Measurements from ENCODE around the gene SLC43A3. TPM values are rescaled to one million over a fixed set of nuclear protein-coding genes. Genes with fewer than 3 reads are reported as not detected.

The SLC43A3 gene
- total RNA-seq, 1 experiment from 2014 or later = 8.6 TPM

DNA sequence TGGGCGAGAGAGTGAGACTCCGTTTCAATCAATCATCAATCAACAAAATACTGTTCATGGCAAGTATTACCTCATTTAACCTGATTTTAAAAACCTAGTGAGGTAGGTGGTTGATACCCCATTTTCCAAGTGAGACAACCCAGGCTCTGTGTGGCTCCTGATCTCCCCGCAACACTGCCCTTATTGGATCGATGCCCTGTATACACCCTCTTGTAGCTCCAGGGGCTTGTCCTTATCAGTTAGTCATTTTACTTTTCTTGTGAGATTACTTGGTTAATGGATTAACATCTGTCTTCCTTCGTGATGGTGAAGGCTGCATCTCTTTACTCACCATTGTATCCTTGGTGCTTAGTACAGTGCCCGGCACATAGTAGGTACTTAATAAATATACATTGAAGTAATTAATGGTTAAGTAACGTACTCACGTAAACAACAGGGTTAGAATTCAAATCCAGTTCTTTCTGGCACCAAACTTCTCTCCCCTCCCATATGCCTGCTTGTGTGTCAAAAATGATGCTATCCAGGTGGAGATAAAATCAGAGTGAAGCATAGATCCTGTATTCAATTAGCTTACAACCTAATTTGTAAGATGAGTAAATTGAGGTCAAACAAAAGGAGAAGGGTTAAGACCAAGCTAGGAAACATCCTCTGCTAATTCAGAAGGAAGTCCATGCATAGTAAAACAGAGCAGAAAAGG lies 34.7 kb downstream of the SLC43A3 start:
- in situ Hi-C loops (cut with HindIII; ENCODE audit: low pct_unique_long_range_greater_than_20kb, low sequenced_read_pairs) (no loop called here), intact Hi-C loops (cut with micrococcal nuclease; ENCODE audit: unreplicated experiment) (no loop called here)
- Histone ChIP-seq H3K27me3 (ENCODE audit: control insufficient read depth, insufficient read depth, low read length) (peaks cover 20% of the 10 kb centered on the region), H3K4me3 (ENCODE audit: low read depth in 2 of 2, low read length in 2 of 2) (no peak overlapping the region), H3K9me3 (ENCODE audit: control insufficient read depth, insufficient read depth, low read depth, low read length) (no peaks in the 10 kb centered on the region), H3K36me3 (ENCODE audit: control insufficient read depth, insufficient read depth, low read length) (no peaks in the 10 kb centered on the region), H3K4me1 (ENCODE audit: control insufficient read depth, insufficient read depth, low read length) (no peaks in the 10 kb centered on the region), H3K27ac (ENCODE audit: low read length) (no peak overlapping the region)
- no TSS peak for BruUV-seq (replicated peaks)
- no peak for ATAC-seq
- CTCF ChIA-PET = no interaction called here
- POLR2A ChIA-PET = no interaction called here
- TF ChIP-seq SIN3A (IDR thresholded peaks at IDR 0.05; ENCODE audit: borderline replicate concordance, insufficient read depth, low read depth, low read length) (no peak), TCF7L2 (IDR thresholded peaks at IDR 0.05; ENCODE audit: low read depth, low read length) (no peak), POLR2AphosphoS5 (IDR thresholded peaks at IDR 0.05; ENCODE audit: low read depth, low read length) (no peak)
- TF ChIP-seq, protein P1, sequence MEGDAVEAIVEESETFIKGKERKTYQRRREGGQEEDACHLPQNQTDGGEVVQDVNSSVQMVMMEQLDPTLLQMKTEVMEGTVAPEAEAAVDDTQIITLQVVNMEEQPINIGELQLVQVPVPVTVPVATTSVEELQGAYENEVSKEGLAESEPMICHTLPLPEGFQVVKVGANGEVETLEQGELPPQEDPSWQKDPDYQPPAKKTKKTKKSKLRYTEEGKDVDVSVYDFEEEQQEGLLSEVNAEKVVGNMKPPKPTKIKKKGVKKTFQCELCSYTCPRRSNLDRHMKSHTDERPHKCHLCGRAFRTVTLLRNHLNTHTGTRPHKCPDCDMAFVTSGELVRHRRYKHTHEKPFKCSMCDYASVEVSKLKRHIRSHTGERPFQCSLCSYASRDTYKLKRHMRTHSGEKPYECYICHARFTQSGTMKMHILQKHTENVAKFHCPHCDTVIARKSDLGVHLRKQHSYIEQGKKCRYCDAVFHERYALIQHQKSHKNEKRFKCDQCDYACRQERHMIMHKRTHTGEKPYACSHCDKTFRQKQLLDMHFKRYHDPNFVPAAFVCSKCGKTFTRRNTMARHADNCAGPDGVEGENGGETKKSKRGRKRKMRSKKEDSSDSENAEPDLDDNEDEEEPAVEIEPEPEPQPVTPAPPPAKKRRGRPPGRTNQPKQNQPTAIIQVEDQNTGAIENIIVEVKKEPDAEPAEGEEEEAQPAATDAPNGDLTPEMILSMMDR (IDR thresholded peaks at IDR 0.05) = no peak
- TF ChIP-seq, protein P2, sequence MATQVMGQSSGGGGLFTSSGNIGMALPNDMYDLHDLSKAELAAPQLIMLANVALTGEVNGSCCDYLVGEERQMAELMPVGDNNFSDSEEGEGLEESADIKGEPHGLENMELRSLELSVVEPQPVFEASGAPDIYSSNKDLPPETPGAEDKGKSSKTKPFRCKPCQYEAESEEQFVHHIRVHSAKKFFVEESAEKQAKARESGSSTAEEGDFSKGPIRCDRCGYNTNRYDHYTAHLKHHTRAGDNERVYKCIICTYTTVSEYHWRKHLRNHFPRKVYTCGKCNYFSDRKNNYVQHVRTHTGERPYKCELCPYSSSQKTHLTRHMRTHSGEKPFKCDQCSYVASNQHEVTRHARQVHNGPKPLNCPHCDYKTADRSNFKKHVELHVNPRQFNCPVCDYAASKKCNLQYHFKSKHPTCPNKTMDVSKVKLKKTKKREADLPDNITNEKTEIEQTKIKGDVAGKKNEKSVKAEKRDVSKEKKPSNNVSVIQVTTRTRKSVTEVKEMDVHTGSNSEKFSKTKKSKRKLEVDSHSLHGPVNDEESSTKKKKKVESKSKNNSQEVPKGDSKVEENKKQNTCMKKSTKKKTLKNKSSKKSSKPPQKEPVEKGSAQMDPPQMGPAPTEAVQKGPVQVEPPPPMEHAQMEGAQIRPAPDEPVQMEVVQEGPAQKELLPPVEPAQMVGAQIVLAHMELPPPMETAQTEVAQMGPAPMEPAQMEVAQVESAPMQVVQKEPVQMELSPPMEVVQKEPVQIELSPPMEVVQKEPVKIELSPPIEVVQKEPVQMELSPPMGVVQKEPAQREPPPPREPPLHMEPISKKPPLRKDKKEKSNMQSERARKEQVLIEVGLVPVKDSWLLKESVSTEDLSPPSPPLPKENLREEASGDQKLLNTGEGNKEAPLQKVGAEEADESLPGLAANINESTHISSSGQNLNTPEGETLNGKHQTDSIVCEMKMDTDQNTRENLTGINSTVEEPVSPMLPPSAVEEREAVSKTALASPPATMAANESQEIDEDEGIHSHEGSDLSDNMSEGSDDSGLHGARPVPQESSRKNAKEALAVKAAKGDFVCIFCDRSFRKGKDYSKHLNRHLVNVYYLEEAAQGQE (IDR thresholded peaks at IDR 0.05; ENCODE audit: insufficient read depth in 1 of 2, low read depth in 2 of 2, low read length in 1 of 2) = no peak
- DNase-seq (ENCODE audit: low read depth, low spot score) = no peak

DNA sequence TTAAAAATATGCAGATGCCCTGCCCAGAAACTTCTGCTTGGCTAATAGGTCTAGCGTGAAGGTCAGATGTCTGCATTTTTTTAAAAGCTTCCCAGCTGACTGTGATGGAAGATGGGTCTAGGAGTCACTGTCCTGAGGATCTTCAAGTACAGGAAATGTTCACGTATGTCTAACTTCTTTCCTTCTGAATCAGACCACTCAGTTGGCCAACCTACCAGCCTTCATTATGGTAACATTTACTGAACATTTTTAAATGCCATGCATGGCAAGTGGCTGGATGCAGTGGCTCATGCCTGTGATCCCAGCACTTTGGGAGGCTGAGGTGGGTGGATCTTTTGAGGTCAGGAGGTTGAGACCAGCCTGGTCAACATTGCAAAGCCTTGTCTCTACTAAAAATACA lies 35.4 kb downstream of the SLC43A3 start:
- intact Hi-C loops (cut with micrococcal nuclease; ENCODE audit: unreplicated experiment) = no loop called here
- Histone ChIP-seq H3K27ac (ENCODE audit: low read length) (no peak overlapping the region), H3K4me3 (ENCODE audit: low read depth in 2 of 2, low read length in 2 of 2) (no peak overlapping the region), H3K36me3 (ENCODE audit: control insufficient read depth, insufficient read depth, low read length) (no peaks in the 10 kb centered on the region), H3K9me3 (ENCODE audit: control insufficient read depth, insufficient read depth, low read depth, low read length) (no peaks in the 10 kb centered on the region), H3K27me3 (ENCODE audit: control insufficient read depth, insufficient read depth, low read length) (peaks cover 16% of the 10 kb centered on the region), H3K4me1 (ENCODE audit: control insufficient read depth, insufficient read depth, low read length) (no peaks in the 10 kb centered on the region)
- BruUV-seq (replicated peaks) = no TSS peak
- CTCF ChIA-PET = no interaction called here
- ATAC-seq (no peak), DNase-seq (ENCODE audit: low read depth, low spot score) (no peak)
- in situ Hi-C loops (cut with HindIII; ENCODE audit: low pct_unique_long_range_greater_than_20kb, low sequenced_read_pairs) = no loop called here
- POLR2A ChIA-PET = no interaction called here
- TF ChIP-seq, protein P2 (IDR thresholded peaks at IDR 0.05; ENCODE audit: insufficient read depth in 1 of 2, low read depth in 2 of 2, low read length in 1 of 2) = no peak
- TF ChIP-seq SIN3A (IDR thresholded peaks at IDR 0.05; ENCODE audit: borderline replicate concordance, insufficient read depth, low read depth, low read length) (no peak), POLR2AphosphoS5 (IDR thresholded peaks at IDR 0.05; ENCODE audit: low read depth, low read length) (no peak), TCF7L2 (IDR thresholded peaks at IDR 0.05; ENCODE audit: low read depth, low read length) (no peak)
- TF ChIP-seq, protein P1 (IDR thresholded peaks at IDR 0.05) = no peak

Data from Panc1 (cell line).